GM12872 (cell line): ENCODE measurements around the gene LBP.

Source experiments
- CTCF ChIP-seq: IDR thresholded peaks from 3 replicates; pipeline ENCODE4 v1.5.1; 2011; ENCODE audit warnings: low read depth, mild to moderate bottlenecking, low read length, moderate library complexity; ENCODE audit not compliant: insufficient read depth

Gene LBP

GRCh38 chr20:38311091-38311490, 35.2 kb upstream of the LBP start:
- TF ChIP-seq CTCF, result no peak

GRCh38 chr20:38311491-38311890, 34.8 kb upstream of the LBP start:
- no peak for TF ChIP-seq CTCF

- no peak for TF ChIP-seq CTCF
These were observed 32.6 kb upstream of the LBP start for GRCh38 chr20:38313676-38314075.

- no peak for TF ChIP-seq CTCF
These were observed 30.9 kb upstream of the LBP start for GRCh38 chr20:38315290-38315966.

- TF ChIP-seq CTCF, result no peak
These were observed 29.9 kb upstream of the LBP start for GRCh38 chr20:38316341-38316740.

- TF ChIP-seq CTCF, result no peak
These were observed 28.9 kb upstream of the LBP start for GRCh38 chr20:38317422-38317821.

- no peak for TF ChIP-seq CTCF
These were observed 26.1 kb upstream of the LBP start for GRCh38 chr20:38320221-38320620.
